AG09319 (cell line): ENCODE data around the gene REV1.

Source experiments
- DNase-seq: peaks from one replicate; pipeline ENCODE4 v3.0.0-alpha.2; 2010; ENCODE audit warnings: low read depth; ENCODE audit errors: extremely low read depth
- CTCF ChIP-seq: IDR thresholded peaks from 2 replicates; pipeline ENCODE4 v1.5.1; 2011; ENCODE audit warnings: low read depth, mild to moderate bottlenecking, inconsistent platforms, low read length, moderate library complexity

REV1 gene

GRCh38 chr2:99403084-99403483 lies 86.7 kb downstream of the REV1 start:
- TF ChIP-seq CTCF = no peak
- no peak for DNase-seq

GRCh38 chr2:99401841-99402240 lies 88.0 kb downstream of the REV1 start:
- DNase-seq = no peak
- TF ChIP-seq CTCF = no peak

GRCh38 chr2:99399795-99400194 lies 90.0 kb downstream of the REV1 start:
- no peak for DNase-seq
- TF ChIP-seq CTCF = no peak

GRCh38 chr2:99399063-99399462 lies 90.8 kb downstream of the REV1 start:
- peak; percentile 34 for DNase-seq
- TF ChIP-seq CTCF = no peak

GRCh38 chr2:99398303-99398702 lies 91.5 kb downstream of the REV1 start:
- TF ChIP-seq CTCF = no peak
- no peak for DNase-seq

- no peak for DNase-seq
Measured at GRCh38 chr2:99397266-99397920, 92.4 kb downstream of the REV1 start.

More at GRCh38 chr2:99397266-99397920, 92.4 kb downstream of the REV1 start:
- TF ChIP-seq CTCF = no peak
